Stimulated activated CD8-positive, alpha-beta memory T cell treated with anti-CD3 and anti-CD28 coated beads, Interleukin-4, amount 100 ng/mL, for 4 hours (primary cell): ENCODE results near the gene TRIM13.
"Not testable (repeated sequence)": the region's sequence is repeated elsewhere in the genome, so short reads cannot be mapped to it uniquely, and the experiment has no call there.

ENCODE experiments used
- DNase-seq, 2 donors: peaks; one replicate each; pipeline ENCODE4 v3.0.0-alpha.2; 2020; ENCODE audit warnings: low read depth in 2 of 2, low spot score in 1 of 2

The TRIM13 gene

GRCh38 chr13:49996951-49997895 is at the start of gene TRIM13:
TRIM13 (plus strand) TSS chr13:49997042; CDS start chr13:50011941, 14,899 bp downstream.
- peak; percentile 59 for DNase-seq

- not testable (repeated sequence) for DNase-seq
These were observed 48.0 kb upstream of the TRIM13 start for GRCh38 chr13:49948777-49949270.

- DNase-seq = no peak
These were observed 44.9 kb upstream of the TRIM13 start for GRCh38 chr13:49951754-49952535.

- no peak for DNase-seq
These were observed 43.3 kb upstream of the TRIM13 start for GRCh38 chr13:49953560-49953959.

GRCh38 chr13:49954674-49955455 is 42.0 kb upstream of the TRIM13 start:
- no peak for DNase-seq

- DNase-seq = no peak
These were observed 40.7 kb upstream of the TRIM13 start for GRCh38 chr13:49956131-49956530.

GRCh38 chr13:49958321-49958720 is 38.5 kb upstream of the TRIM13 start:
- DNase-seq = no peak

- DNase-seq = no peak
These were observed 29.4 kb upstream of the TRIM13 start for GRCh38 chr13:49967456-49967855.

- DNase-seq = no peak
These were observed 24.1 kb upstream of the TRIM13 start for GRCh38 chr13:49972709-49973108.

- DNase-seq = no peak
These were observed 21.0 kb upstream of the TRIM13 start for GRCh38 chr13:49975826-49976225.

GRCh38 chr13:49976314-49977258 is 20.3 kb upstream of the TRIM13 start:
- DNase-seq = peak; percentile 44 to 66

GRCh38 chr13:49977992-49978391 is 18.9 kb upstream of the TRIM13 start:
- DNase-seq = no peak

- DNase-seq = no peak
These were observed 16.6 kb upstream of the TRIM13 start for GRCh38 chr13:49980266-49980665.

- DNase-seq = no peak
These were observed 11.7 kb upstream of the TRIM13 start for GRCh38 chr13:49985129-49985528.

- no peak for DNase-seq
These were observed 10.4 kb upstream of the TRIM13 start for GRCh38 chr13:49986471-49986870.

- DNase-seq = not testable (repeated sequence)
These were observed 6.2 kb upstream of the TRIM13 start for GRCh38 chr13:49990612-49991011.

GRCh38 chr13:49993111-49993510 is 3.7 kb upstream of the TRIM13 start:
- no peak for DNase-seq

- no peak for DNase-seq
These were observed 3.2 kb upstream of the TRIM13 start for GRCh38 chr13:49993666-49994065.

- no peak for DNase-seq
These were observed 1.2 kb upstream of the TRIM13 start for GRCh38 chr13:49995625-49996101.
